Osteocyte (in vitro differentiated cells): ENCODE data around the gene MRI1. TPM values are rescaled to one million over a fixed set of nuclear protein-coding genes. Genes with fewer than 3 reads are reported as not detected.

Source experiments
- DNase-seq: peaks from one replicate; pipeline ENCODE4 v3.0.0; 2021; ENCODE audit warnings: mixed read lengths; ENCODE audit not compliant: unreplicated experiment; ENCODE audit errors: extremely low spot score
- H3K27ac Mint-ChIP-seq: one replicate; pipeline ENCODE4 v1.8.0; 2021; ENCODE audit warnings: mild to moderate bottlenecking, mixed read lengths; ENCODE audit not compliant: unreplicated experiment
- H3K27me3 Mint-ChIP-seq: one replicate; pipeline ENCODE4 v1.8.0; 2021; ENCODE audit warnings: mixed read lengths; ENCODE audit not compliant: unreplicated experiment
- H3K36me3 Mint-ChIP-seq: one replicate; pipeline ENCODE4 v1.8.0; 2021; ENCODE audit warnings: mixed read lengths; ENCODE audit not compliant: unreplicated experiment
- H3K4me1 Mint-ChIP-seq: one replicate; pipeline ENCODE4 v1.8.0; 2021; ENCODE audit warnings: mixed read lengths; ENCODE audit not compliant: unreplicated experiment
- H3K4me3 Mint-ChIP-seq: one replicate; pipeline ENCODE4 v1.8.0; 2021; ENCODE audit warnings: mild to moderate bottlenecking, moderate library complexity, mixed read lengths; ENCODE audit not compliant: unreplicated experiment
- H3K9me3 Mint-ChIP-seq: one replicate; pipeline ENCODE4 v1.8.0; 2021; ENCODE audit warnings: mixed read lengths; ENCODE audit not compliant: unreplicated experiment
- CTCF ChIP-seq: fragments of 200-600 bp; sonication (generic); IDR thresholded peaks from 2 replicates; pipeline ENCODE4 v1.5.0; 2021; ENCODE audit warnings: antibody characterized with exemption, mild to moderate bottlenecking, moderate library complexity
- total RNA-seq: library from RNA; stranded (reverse); gene quantifications from 2 replicates; pipeline ENCODE4 v1.2.1, GENCODE V29; 2021

Gene MRI1
- total RNA-seq, 1 donor from 2014 or later, result 22.5 TPM

- no peaks in the 10 kb centered on the region for H3K9me3 Mint-ChIP-seq
- H3K27ac Mint-ChIP-seq, result no peak overlapping the region
- H3K4me3 Mint-ChIP-seq, result no peak overlapping the region
- H3K36me3 Mint-ChIP-seq, result no peaks in the 10 kb centered on the region
- peaks cover 16% of the 10 kb centered on the region for H3K4me1 Mint-ChIP-seq
- H3K27me3 Mint-ChIP-seq, result peaks cover 9% of the 10 kb centered on the region
- no peak for DNase-seq
- TF ChIP-seq CTCF, result no peak
Observed at GRCh38 chr19:13726323-13726722, 38.0 kb upstream of the MRI1 start.

GRCh38 chr19:13727798-13728197, 36.5 kb upstream of the MRI1 start:
- no peak for TF ChIP-seq CTCF
- H3K9me3 Mint-ChIP-seq, result no peaks in the 10 kb centered on the region
- no peak overlapping the region for H3K27ac Mint-ChIP-seq
- no peaks in the 10 kb centered on the region for H3K36me3 Mint-ChIP-seq
- no peak for DNase-seq
- H3K4me1 Mint-ChIP-seq, result peaks cover 25% of the 10 kb centered on the region
- H3K27me3 Mint-ChIP-seq, result peaks cover 9% of the 10 kb centered on the region
- no peak overlapping the region for H3K4me3 Mint-ChIP-seq

GRCh38 chr19:13729859-13730258, 34.5 kb upstream of the MRI1 start:
- Mint-ChIP-seq H3K27me3 (peaks cover 1% of the 10 kb centered on the region), H3K4me1 (peaks cover 25% of the 10 kb centered on the region), H3K4me3 (no peak overlapping the region), H3K9me3 (no peaks in the 10 kb centered on the region), H3K36me3 (no peaks in the 10 kb centered on the region), H3K27ac (peak overlapping the region; percentile 100)
- no peak for DNase-seq
- TF ChIP-seq CTCF, result no peak

- Mint-ChIP-seq H3K4me1 (peaks cover 25% of the 10 kb centered on the region), H3K36me3 (no peaks in the 10 kb centered on the region), H3K27me3 (no peaks in the 10 kb centered on the region), H3K27ac (peak overlapping the region; percentile 100), H3K9me3 (no peaks in the 10 kb centered on the region), H3K4me3 (peak overlapping the region; percentile 78)
- DNase-seq, result peak; percentile 99
- no peak for TF ChIP-seq CTCF
Observed at GRCh38 chr19:13731147-13731964, 33.0 kb upstream of the MRI1 start.

- Mint-ChIP-seq H3K27me3 (no peaks in the 10 kb centered on the region), H3K27ac (peak overlapping the region; percentile 100), H3K36me3 (no peaks in the 10 kb centered on the region), H3K4me1 (peaks cover 25% of the 10 kb centered on the region), H3K9me3 (no peaks in the 10 kb centered on the region), H3K4me3 (peak overlapping the region; percentile 78)
- no peak for DNase-seq
- TF ChIP-seq CTCF, result no peak
Observed at GRCh38 chr19:13732337-13732736, 32.0 kb upstream of the MRI1 start.
